Heart left ventricle (tissue), 16 donors: ENCODE measurements around the gene SCN4A. TPM values are rescaled to one million over a fixed set of nuclear protein-coding genes. Genes with fewer than 3 reads are reported as not detected.

Experiments used
- ATAC-seq, 4 donors: fragments of 200-7000 bp; cut with Tn5 transposase; one replicate each; pipeline ENCODE4 v1.9.1; 2020 to 2022; ENCODE audit warnings: moderate library complexity in 4 of 4, mild to moderate bottlenecking in 3 of 4, moderate number of reproducible peaks in 1 of 4
- DNase-seq, 5 donors: peaks; one replicate each; pipeline ENCODE4 v3.0.0-alpha.2; 2020
- H3K27ac ChIP-seq, 12 donors: fragments of 200-600 bp; sonication (generic) in 4 of 12; one replicate each; pipeline versions ENCODE4 v1.5.0 to v1.8.0; 2016 to 2022; ENCODE audit warnings: mild to moderate bottlenecking in 2 of 12
- H3K27me3 ChIP-seq, 9 donors: fragments of 200-600 bp; sonication (generic) in 2 of 9; one replicate each; pipeline versions ENCODE4 v1.5.1 to v1.8.0; 2016 to 2022; ENCODE audit warnings: mild to moderate bottlenecking in 3 of 9
- H3K36me3 ChIP-seq, 9 donors: fragments of 200-600 bp; sonication (generic) in 2 of 9; one replicate each; pipeline versions ENCODE4 v1.5.0 to v1.8.0; 2018 to 2022; ENCODE audit warnings: mild to moderate bottlenecking in 2 of 9
- H3K4me1 ChIP-seq, 12 donors: fragments of 200-600 bp; sonication (generic) in 4 of 12; one replicate each; pipeline versions ENCODE4 v1.5.0 to v1.8.0; 2016 to 2022; ENCODE audit warnings: mild to moderate bottlenecking in 3 of 12
- H3K4me3 ChIP-seq, 12 donors: fragments of 200-600 bp; sonication (generic) in 4 of 12; one replicate each; pipeline versions ENCODE4 v1.5.0 to v1.8.0; 2017 to 2022; ENCODE audit warnings: mild to moderate bottlenecking in 9 of 12, moderate library complexity in 4 of 12
- H3K9me3 ChIP-seq, 12 donors: fragments of 200-600 bp; sonication (generic) in 4 of 12; one replicate each; pipeline versions ENCODE4 v1.5.0 to v1.8.0; 2016 to 2022; ENCODE audit warnings: mild to moderate bottlenecking in 1 of 12
- CTCF ChIP-seq, 12 donors: fragments of 200-600 bp; sonication (generic) in 4 of 12; IDR thresholded peaks; one replicate each; pipeline versions ENCODE4 v1.5.0 to v1.8.0; 2018 to 2022; ENCODE audit warnings: antibody characterized with exemption in 12 of 12, mild to moderate bottlenecking in 5 of 12
- POLR2A ChIP-seq, 2 donors: fragments of 450-650 bp; IDR thresholded peaks; one replicate each; pipeline ENCODE4 v1.6.1; 2017; ENCODE audit warnings: antibody characterized with exemption in 2 of 2, mild to moderate bottlenecking in 2 of 2, moderate library complexity in 2 of 2
- WGBS, 4 donors: extraction: QIAGEN DNeasy Blood & Tissue Kit in 2 of 4; methylation state at CpG; one replicate each; pipeline versions ENCODE4 v1.1.5 to v1.1.7; 2013 to 2018; 5-methylcytosine and 5-hydroxymethylcytosine counted together
- intact Hi-C, 10 donors: fragments of 100-400 bp; cut with DNase I; formaldehyde crosslinking; loops; one replicate each; pipeline versions ENCODE4 v1.11.1 to v1.14.2; 2022
- polyA plus RNA-seq, 2 donors: library from polyadenylated mRNA; stranded (reverse); fragments of 200-250 nt; gene quantifications; one replicate each; pipeline ENCODE4 v1.2.3, GENCODE V29; 2013
- total RNA-seq, 9 donors: library from RNA; depleted of rRNA in 2 of 9; stranded (reverse); fragments of >200 nt in 2 of 9; fragmentation: NEBNext Ultra II Directional in 3 of 9; extraction: Animal tissue kit (Norgen Biotek cat#: 25700) in 3 of 9; gene quantifications; one replicate each; pipeline versions ENCODE4 v1.1.0 to v1.2.4, GENCODE V29; 2016 to 2023
- donor health status: ischemic (EF 13 %, LVEDD 7.1; RV severe dilation, severe dysfunction).
- donor health status: healthy with polysubstance abuse.
- donor health status: DM: no; HTN: yes; CAD: no.
- donor health status: DM: no; HTN: no; CAD: no.
- donor health status: ischemic (EF 25% LVEDD 6.9; RV normal size, moderate dysfunction).
- donor health status: ischemic (EF 25% LVEDD 5.7; RV mildly dilated, moderate dysfunction).
- donor health status: healthy.
- donor health status: DM: yes; HTN: yes; CAD: no.
- donor health status: ischemic (EF 35%, LVEDD 5.7; RV mildly dilated, moderate dysfunction).
- donor health status: nonischemic (EF 11% LVEDD 7.7; RV severe dilation, severe dysfunction).
- donor health status: DM: yes; HTN: yes; CAD: no.
- donor health status: PGD.
- donor health status: ischemic (EF 29% LVEDD 5.4; RV normal size, mild dysfunction).
- donor health status: nonischemic (EF 23%, LVEDD 6.1; RV moderate dilation, normal function).

SCN4A gene
- total and polyA plus RNA-seq, 11 donors: 0.33 to 2.1 (median 0.67) TPM

GRCh38 chr17:63989622-63990345 lies 17.1 kb upstream of the SCN4A start:
- Histone ChIP-seq H3K36me3 (no peaks in the 10 kb centered on the region), H3K27ac (peak overlapping the region in 1 of 12 donors; percentile 38), H3K4me1 (peaks cover under 1 to 46% (median 26%) of the 10 kb centered on the region in 12 donors), H3K9me3 (no peaks in the 10 kb centered on the region), H3K4me3 (no peak overlapping the region), H3K27me3 (peaks cover 0 to 20% (median 0%) of the 10 kb centered on the region in 9 donors)
- TF ChIP-seq CTCF (IDR thresholded peaks at IDR 0.05): no peak
- TF ChIP-seq POLR2A (IDR thresholded peaks at IDR 0.05): no peak
- intact Hi-C loops: loop anchor here in 9 of 10 donors (2.0 to 10.0 kb wide), 6 partner anchors 37 to 72 kb away; partner anchors contain the start of gene GH1 (in 6 of the 9)
- WGBS, 4 donors: 86 to 91% (median 89%) methylated on average over 21 of the region's 21 CpGs
- DNase-seq (peak in 1 of 5 donors; percentile 25), ATAC-seq (no peak)

- Histone ChIP-seq H3K36me3 (no peaks in the 10 kb centered on the region), H3K27me3 (peaks cover 0 to 20% (median 0%) of the 10 kb centered on the region in 9 donors), H3K9me3 (no peaks in the 10 kb centered on the region), H3K4me3 (no peak overlapping the region), H3K27ac (peak overlapping the region in 1 of 12 donors; percentile 38), H3K4me1 (peaks cover 8 to 53% (median 34%) of the 10 kb centered on the region in 12 donors)
- peak in 2 of 5 donors; percentile 21 to 44 for DNase-seq
- ATAC-seq: peak in 1 of 4 donors; percentile 7
- TF ChIP-seq CTCF (IDR thresholded peaks at IDR 0.05) (no peak), POLR2A (IDR thresholded peaks at IDR 0.05) (no peak)
- intact Hi-C loops: loop anchor here in 6 of 10 donors (2.0 to 10.0 kb wide), 5 partner anchors 37 to 72 kb away; partner anchors contain the start of gene GH1 (in 2 of the 6)
- WGBS, 4 donors: 46 to 59% (median 57%) methylated on average over 23 to 35 of the region's 35 CpGs
Measured at GRCh38 chr17:63988741-63989621, 16.3 kb upstream of the SCN4A start.

- no peak for TF ChIP-seq CTCF (IDR thresholded peaks at IDR 0.05)
- TF ChIP-seq POLR2A (IDR thresholded peaks at IDR 0.05): no peak
- Histone ChIP-seq H3K9me3 (no peaks in the 10 kb centered on the region), H3K27me3 (peaks cover 0 to 20% (median 0%) of the 10 kb centered on the region in 9 donors), H3K4me3 (no peak overlapping the region), H3K4me1 (peaks cover 10 to 62% (median 41%) of the 10 kb centered on the region in 12 donors), H3K36me3 (no peaks in the 10 kb centered on the region), H3K27ac (peak overlapping the region in 1 of 12 donors; percentile 5)
- intact Hi-C loops: loop anchor here in 6 of 10 donors (2.0 to 10.0 kb wide), 5 partner anchors 36 to 71 kb away; partner anchors contain the start of gene GH1 (in 2 of the 6)
- ATAC-seq (no peak), DNase-seq (peak in 1 of 5 donors; percentile 4)
- 95 to 96% (median 96%) methylated on average over 4 to 5 of the region's 5 CpGs for WGBS, 4 donors
Measured at GRCh38 chr17:63988127-63988478, 15.4 kb upstream of the SCN4A start.
